Ureter (tissue), 1 donor: ENCODE results near the gene RFX2. TPM values are rescaled to one million over a fixed set of nuclear protein-coding genes. Genes with fewer than 3 reads are reported as not detected.
"Not testable (repeated sequence)": the region's sequence is repeated elsewhere in the genome, so short reads cannot be mapped to it uniquely, and the experiment has no call there.

Experiments
- DNase-seq: peaks from one replicate; pipeline ENCODE4 v3.0.0-alpha.2; 2020; ENCODE audit warnings: low spot score
- total RNA-seq: library from RNA; stranded (reverse); gene quantifications from one replicate; pipeline ENCODE4 v1.2.4, GENCODE V29; 2023
- donor health status: DM: yes; HTN: yes; CAD: no.

The RFX2 gene
- 30.3 TPM for total RNA-seq

DNA sequence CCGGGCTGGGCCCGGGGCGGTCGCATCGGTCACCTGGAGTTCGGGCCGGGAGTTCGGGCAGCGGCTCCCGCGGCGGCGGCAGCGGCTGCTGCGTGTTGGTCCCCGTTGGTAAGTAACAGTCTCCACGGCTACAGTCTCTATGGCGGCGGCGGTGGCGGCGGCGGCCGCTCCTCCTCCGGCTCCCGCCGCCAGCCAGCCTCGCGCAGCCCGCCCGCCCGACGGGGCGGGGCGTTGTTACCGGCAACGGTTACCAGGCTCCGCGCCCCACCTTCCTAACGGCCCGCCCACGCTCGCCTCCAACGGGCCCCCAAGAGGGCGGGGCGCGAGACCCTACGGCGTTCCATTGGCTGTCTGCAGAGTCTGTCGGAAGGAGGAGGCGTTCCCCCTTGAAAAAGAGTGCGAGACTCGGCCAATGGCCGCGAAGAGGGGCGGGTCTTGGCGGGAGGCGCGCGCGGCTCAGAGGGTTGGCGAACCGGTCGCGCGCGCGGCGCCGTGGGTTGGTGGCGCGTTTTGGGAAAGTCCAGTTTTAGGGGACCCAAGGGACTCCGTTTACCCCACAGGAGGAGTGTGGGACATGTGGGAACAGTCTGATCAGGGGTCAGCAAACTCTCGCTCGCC is at the start of gene RFX2:
Gene RFX2, minus strand, starts transcription at position 141 of the 618 bp plus-strand sequence. CDS start 63,004 bp downstream, outside the sequence.
- DNase-seq = peak; percentile 99

DNA sequence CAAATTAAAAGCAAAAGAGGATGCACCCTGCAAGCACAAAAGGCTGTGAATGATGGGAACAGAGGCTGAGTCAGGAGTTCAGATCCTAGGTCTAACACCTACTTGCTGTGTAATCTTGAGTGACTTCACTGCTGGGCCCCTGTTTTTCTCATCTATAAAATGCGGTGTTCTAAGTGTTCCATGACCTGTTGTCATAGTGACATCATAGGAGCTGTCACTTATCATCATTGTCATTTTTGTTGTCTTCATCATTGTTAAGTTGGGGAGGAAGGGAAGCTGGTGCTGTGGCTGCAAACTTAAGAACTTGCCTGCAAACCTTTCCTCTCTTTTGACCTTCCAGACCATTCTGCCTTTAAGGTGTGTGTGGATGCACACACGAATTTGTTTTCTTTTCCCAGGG is 45.7 kb upstream of the RFX2 start:
- no peak for DNase-seq

DNA sequence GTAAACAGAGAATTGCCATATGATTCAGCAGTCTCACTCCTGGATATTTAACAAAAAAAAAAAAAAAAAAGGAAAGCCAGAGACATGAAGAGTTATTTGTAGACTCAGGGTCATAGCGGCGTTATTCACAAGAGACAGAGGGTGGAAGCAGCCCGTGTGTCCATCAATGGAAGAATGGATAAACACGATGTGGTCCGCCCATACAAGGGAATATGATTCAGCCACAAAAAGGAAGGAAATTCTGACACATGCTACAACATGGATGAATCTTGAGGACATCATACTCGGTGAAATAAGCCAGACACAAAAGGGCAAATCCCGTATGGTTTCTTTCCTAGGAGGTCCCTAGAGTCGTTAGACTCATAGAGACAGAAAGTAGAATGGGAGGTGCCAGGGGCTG is 40.0 kb upstream of the RFX2 start:
- DNase-seq = no peak

DNA sequence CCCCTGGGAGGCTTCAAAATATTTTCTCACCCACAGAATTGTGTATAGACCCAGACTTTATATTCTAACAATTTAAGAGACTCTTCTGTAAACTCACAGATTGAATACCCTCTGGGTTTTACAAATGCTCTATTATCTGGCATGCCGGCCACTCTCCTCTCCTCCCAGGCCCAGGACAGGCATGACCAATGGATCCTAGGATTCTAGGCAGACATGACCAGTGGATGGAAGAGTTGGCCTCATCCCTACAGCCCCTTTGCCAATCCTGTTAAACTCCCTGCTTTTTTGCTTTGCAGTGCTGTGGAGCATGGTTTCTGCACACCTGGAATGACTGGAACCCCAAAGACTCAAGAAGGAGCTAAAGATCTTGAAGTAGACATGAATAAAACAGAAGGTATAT is 30.9 kb upstream of the RFX2 start:
- no peak for DNase-seq

DNA sequence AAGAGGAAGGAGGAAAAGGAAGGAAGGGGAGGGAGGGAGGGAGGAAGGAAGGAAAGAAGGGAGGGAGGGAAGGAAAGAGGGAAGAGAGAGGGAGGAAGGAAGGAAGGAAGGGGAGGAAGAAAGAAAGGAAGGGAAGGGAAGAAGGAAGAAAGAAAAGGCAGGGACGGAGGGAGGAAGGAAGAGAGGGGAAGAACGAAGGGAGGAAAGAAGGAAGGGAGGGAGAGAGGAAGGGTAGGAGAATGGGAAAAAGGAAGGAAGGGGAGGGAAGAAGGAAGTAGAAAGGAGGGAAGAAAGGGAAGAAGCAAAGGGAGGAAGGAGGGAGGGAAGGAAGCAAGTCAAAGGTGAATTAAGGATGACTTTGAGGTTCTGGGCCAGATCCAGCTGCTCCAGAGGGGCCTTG is 28.2 kb upstream of the RFX2 start:
- DNase-seq = no peak

DNA sequence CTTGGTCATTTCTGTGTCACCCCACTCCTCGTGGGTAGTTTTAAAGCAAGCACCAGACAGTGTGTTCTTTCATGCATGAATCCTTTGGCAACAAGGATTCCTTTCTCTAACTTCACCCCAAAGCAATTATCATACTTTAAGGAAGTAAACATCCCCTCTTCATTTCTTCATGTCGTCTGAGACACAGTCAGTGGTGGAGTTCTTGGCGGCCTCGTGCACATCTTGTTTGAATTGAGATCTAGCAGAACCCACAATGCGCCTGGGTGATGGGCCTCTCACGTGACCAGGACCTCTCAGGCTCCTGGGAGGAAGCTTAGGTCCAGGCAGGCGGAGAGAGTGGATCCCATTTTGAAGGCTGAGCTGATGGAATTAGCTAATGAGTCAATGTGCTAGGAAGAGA is 27.8 kb upstream of the RFX2 start:
- DNase-seq = no peak

DNA sequence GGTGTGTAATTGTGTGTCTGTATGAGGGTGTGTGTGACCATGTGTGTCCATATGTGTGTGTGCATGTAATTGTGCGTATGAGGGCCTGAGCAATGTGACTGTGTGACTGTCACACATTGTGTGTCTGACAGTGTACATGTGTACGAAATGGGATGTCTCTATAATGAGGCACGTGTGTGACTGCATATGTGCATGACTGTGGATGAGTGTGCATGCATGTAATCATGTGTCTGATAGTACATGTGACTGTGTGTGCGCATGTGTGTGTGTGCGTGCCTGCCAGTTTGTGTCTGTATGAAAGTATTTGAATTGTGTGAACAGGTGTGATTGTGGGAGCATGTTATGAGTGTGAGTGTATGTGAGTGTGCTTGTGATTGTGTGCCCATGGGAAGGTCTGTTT is 22.9 kb upstream of the RFX2 start:
- DNase-seq = no peak

DNA sequence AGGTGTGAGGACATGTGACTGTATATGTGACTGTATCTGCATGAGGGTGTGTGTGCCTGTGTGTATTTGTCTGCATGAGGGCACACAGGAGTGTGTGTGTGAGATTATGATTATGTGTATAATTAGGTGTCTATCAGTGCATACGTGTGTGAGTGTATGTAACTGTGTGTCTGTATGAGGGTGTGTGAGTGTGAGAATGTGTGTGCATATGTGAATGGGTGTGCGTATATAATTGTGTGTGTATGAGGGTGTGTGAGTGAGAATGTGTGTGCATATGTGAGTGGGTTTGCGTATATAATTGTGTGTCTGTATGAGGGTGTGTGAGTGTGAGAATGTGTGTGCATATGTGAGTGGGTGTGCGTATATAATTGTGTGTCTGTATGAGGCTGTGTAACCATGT is 22.2 kb upstream of the RFX2 start:
- no peak for DNase-seq

DNA sequence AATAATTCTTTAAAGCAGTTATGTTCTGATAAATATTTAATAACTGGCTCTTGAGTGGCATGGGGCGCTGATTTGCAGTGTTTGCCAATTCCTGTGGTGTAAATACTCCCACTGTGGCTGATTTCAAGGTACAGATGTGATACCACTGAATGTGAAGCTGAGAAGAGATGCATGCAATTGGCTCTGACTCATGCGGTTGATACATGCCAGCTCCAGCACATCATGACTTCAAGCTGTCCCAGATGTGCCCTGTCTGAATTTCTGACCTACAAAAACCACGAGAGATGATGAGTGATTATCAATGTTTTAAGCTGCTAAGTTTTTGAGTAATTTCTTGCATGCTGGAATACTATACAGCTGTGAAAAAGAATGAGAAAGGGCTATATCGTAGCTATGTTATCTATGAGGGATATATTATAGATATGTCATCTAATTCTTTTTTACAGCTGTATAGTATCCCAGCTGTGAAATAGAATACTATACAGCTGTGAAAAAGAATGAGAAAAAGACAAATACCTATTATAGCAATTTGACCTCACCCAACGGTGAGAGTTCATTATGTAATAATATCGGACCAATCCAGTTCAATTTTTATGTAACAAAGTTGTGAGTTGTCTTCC is 17.5 kb upstream of the RFX2 start:
- DNase-seq = no peak

DNA sequence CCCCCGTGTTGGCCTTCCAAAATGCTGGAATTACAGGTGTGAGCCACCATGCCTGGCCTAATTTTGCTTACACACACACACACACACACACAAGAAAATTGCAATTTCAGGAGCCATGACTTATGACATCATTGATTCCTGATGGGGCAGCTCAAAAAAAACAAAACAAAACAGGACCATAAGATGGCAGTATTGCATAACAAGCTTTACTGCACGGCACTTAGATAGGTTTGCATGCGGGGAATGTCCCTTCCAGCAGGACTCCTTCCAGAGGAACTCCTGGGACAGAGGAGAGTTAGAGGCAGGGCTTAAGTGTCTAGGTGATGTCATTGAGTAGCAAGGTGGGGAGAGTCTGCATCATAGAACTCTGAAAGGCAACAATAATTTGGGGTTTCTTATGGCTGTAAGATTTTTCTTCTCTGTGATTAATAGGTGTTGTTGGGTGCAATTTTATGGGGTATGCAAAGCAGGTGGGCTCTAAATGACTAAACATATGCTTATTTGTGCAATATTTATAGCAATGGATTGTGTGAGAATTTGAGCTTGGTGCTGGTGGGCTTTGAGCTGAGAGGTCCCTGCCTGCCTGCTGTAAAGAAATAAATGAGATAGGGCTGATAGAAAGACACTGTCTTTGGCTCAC is 16.2 kb upstream of the RFX2 start:
- no peak for DNase-seq

DNA sequence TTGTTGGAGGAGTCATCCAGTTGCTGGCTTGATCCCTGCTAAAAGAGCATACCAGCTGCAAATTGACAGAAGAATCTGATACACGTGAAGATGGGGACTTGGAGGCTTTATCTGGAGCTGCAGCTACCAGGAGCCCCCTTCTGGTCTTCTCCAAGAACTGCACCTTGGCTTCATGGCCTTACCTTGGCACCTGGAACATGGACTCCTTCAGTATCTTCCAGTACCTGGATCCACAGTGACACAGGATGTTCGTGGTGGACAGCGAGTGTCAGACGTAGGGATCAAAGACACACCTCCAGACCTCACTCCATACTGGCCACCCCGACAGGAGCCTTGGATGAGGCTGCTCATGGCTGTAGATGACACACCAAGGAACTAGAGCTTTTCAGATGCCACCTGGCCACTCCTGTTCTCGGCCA is 15.3 kb upstream of the RFX2 start:
- peak; percentile 59 for DNase-seq

DNA sequence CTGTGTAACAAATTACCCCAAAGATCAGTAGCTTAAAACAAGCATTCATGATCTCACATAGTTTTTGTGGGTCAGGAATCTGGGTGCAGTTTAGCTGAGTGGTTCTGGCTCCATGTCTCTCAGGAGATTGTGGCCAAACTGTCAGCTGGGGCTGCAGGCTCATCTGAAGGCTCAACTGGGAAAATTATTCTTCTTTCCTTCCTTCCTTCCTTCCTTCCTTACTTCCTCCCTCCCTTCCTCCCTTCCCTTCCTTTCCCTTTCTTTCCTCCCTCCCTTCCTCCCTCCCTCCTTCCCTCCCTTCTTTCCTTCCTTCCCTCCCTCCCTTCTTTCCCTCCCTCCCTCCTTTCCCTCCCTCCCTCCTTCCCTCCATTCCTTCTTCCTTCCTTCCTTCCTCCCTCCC is 8.7 kb upstream of the RFX2 start:
- no peak for DNase-seq

DNA sequence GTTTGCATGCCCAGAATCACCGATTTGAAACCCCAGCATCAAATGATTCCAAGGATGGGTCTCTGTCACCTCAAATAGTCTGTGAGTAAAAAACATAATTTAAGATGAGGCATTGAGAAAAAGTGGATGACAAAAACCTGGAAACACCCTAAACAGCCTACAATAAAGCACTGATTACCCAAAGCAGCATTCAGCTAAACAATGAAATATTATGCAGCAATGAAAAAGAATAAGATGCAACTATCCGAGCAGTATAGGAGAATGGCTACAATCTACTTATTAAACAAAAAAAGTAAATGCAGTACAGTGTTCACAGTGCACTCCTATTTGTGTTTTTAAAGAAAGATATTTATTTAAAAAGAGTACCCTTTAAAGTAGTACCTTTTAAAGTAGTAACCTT is 7.7 kb upstream of the RFX2 start:
- no peak for DNase-seq

DNA sequence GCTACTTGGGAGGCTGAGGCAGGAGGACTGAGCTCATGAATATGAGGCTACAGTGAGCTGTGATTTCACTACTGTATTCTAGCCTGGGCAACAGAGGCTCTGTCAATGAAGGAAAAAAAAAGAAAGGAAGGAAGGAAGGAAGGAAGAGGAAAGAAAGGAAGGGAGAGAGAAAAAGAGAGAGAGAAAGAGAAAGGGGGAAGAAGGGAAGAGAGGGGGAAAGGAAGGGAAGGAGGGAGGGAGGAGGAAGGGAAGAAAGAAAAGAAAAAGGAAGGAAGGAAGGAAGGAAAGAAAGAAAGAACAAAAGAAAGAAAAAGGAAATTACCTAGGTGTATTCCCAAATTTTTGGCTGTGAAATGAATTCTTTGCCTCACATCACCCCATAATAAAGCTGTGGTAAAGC is 7.2 kb upstream of the RFX2 start:
- DNase-seq = no peak

DNA sequence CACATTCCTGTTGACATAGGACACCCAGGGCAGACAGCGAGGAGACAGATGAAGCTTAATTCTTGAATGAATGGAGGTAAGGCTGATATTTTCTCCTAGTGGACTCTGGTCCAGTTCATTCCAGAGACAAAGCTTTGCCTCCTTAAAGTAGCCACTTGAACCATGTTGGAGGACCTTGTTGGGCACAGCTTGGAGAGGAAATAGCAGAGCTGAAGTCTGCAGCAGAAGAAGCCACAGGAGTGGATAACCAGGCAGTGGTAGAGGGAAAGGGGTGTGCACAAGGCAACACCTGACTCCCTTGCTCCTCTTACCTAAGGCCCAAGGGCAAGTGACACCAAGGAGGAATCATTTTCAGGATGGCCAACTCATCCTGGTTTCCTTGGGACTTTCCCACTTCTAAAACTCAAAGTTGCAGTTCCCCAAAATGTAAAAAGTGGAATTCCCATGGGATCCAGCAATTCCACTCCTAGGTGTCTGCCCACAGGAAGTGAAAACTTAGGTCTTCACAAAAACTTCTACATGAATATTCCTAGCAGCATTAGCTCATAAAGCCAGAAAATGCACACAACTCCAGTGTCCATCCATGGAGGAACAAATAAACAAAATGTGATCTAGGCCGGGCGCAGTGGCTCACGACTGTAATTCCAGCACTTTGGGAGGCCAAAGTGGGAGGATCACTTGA is 6.6 kb upstream of the RFX2 start:
- no peak for DNase-seq

DNA sequence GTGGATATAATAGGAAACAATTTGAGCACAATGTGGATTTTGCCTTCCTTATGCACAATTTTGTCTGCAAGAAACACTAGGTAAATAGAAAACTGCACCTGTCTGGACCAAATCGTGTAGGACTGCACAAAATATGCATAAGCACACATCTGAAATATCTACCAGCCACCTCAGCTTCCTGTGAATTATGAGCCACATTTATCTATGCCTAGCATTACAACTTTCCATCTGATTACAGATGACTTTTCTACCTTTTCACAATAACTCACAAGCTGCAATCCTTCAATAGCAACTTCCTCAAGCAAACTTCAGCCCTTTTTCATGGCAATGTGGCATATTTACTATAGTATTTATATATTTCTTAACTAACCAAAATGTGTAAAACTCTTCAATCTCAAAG is 5.7 kb upstream of the RFX2 start:
- DNase-seq = no peak

DNA sequence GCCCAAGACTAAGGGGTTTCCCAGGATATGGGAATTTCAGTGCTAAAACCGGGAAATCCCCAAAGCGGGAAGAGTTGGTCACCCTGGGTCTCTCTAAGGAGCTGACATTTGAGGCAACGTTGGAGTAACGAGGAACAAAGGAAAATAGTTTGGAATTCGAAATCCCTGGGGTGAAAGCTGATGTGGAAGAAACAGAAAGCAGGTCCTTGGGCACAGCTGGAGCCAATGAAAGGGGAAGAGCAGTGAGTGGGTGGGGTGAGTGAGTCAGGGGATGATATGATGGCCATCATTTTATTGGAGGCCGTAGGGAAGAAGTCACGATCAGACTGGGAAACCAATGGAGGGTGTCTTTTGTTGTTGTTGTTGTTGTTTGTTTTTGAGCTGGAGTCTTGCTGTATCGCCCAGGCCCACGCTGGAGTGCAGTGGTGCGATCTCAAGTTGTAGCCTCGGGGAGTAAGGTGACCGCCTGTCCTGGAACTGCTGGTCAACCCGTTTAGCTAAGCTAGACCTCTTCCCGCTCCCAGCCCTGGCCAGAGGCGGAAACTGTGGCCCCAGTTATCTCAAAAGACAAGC is 3.4 kb upstream of the RFX2 start:
- no peak for DNase-seq

DNA sequence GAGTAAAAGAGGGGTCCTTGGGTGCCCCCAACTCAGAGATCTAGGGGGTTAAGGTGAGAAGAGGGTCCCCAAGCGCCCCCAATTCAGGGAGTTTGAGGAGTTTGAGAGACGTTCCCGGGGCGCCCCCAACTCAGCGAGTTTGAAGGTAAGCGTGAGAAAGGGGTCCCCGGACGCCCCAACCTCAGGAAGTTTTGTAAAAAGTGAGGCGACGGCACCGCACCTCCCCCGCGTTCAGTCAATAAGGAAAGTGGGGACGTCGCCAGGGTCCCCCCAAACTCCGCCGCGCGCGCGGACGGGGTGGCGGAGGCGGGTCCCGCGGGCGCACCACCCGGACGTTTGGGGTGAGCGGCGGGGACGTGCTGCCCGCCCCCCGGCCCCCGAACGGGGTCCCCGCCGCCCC is 353 bp downstream of the RFX2 start:
- DNase-seq = no peak

DNA sequence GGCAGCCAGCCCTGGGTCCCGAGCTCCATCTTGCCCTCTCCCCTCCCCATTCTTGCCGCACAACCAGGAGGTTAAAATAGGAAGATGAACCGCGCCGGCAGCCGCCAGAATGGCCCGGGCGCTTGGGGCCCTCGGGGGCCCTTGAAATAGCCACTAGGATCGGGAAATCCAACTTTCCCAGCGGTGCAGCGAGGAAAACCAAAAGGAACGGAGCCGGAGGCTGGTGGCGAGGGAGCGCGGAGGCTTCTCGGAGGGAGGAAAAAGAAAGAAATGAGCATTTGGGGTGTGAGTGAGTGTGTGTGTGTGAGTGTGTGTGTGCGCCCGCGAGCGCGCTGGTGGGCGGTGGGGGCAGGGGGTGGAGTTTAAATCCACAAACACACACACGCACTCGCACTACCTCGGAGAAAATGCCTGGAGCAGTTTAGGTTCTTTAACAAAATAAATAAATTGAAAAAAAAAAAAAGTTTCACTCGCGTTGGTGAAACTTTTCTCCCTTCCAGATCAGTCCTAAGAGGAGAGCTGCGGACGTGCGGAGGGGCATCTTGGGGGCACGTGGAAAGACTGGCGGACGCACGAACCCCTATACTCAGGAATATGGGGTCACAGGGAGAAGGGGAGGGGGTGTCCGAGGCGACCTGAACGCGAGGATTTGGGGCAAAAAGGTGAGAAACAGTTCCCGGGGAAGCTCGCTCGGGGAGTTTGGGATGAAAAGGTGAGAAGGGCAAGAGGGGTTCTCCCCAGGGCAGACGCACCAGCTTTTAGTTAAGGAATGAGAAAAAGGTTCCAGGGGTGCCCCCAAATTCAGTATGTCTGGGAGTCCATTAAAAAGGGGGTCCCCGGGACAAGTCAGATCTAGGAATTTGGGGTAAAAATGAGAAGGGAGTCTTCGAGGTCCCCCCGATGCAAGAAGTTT is 1.3 kb downstream of the RFX2 start:
- DNase-seq = peak; percentile 73

DNA sequence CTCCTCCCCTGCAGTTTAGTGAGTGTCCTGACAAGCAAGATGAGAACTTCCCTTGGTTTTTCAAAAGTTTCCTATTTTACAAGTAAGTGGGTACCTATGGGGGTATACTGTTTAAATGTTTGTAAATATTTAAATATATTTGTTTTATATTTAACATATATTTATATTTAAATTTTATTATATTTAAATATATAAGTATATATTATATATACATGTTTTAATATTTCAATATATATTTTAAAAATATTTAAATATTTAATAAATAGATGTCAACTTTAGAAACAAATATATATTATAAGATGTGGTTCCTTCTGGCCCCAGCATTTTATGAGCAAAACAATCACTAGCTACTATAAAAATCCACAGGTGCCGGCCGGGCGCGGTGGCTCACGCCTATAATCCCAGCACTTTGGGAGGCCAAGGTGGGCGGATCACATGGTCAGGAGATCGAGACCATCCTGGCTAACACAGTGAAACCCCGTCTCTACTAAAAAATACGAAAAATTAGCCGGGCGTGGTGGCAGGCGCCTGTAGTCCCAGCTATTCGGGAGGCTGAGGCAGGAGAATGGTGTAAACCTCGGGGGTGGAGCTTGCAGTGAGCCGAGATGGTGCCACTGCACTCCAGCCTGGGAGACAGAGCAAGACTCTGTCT is 3.5 kb downstream of the RFX2 start:
- DNase-seq = not testable (repeated sequence)

DNA sequence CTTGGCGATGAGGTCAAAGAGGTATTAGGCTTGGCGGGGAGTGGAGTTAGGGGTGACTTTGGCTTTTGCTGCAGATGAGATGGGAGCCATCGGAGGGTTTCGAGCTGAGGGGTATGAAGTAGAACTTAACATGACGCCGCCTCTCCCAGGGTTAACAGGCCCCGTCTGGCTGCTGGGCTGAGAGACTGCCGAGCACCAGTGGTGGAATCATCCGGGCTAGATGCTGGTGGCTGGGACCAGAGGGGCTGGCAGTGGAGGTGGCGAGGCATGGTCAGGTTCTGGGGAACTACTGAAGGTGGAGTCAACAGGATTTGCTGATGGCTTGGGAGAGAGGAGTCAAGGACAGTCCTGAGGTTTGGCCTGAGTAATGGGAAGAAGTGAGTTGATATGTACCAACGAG is 4.9 kb downstream of the RFX2 start:
- DNase-seq = no peak
